Lower leg skin (tissue), 4 donors: ENCODE data around the gene TMEM176A. TPM values are rescaled to one million over a fixed set of nuclear protein-coding genes. Genes with fewer than 3 reads are reported as not detected.

ENCODE experiments used
- DNase-seq, 2 donors: peaks; one replicate each; pipeline ENCODE4 v3.0.0-alpha.2; 2019; ENCODE audit warnings: low spot score in 2 of 2
- H3K4me3 ChIP-seq: fragments of 200-600 bp; sonication (generic); 2 replicates; pipeline ENCODE4 v1.5.1; 2017; ENCODE audit warnings: mild to moderate bottlenecking, low read depth; ENCODE audit not compliant: poor library complexity, severe bottlenecking
- CTCF ChIP-seq, 3 donors: fragments of 450-650 bp; IDR thresholded peaks; one replicate each; pipeline ENCODE4 v1.5.1; 2016; ENCODE audit warnings: antibody characterized with exemption in 3 of 3, mild to moderate bottlenecking in 3 of 3, moderate library complexity in 2 of 3
- POLR2A ChIP-seq, 2 donors: fragments of 450-650 bp; IDR thresholded peaks; one replicate each; pipeline ENCODE4 v1.6.1; 2016 to 2017; ENCODE audit warnings: antibody characterized with exemption in 2 of 2, mild to moderate bottlenecking in 1 of 2, moderate library complexity in 1 of 2
- WGBS, 2 donors: methylation state at CpG; one replicate each; pipeline ENCODE4 v1.1.5; 2018; 5-methylcytosine and 5-hydroxymethylcytosine counted together
- intact Hi-C: fragments of 100-400 bp; cut with DNase I; formaldehyde crosslinking; loops from one replicate; pipeline ENCODE4 v1.15.0; 2023; ENCODE audit warnings: low total_unique reads
- total RNA-seq, 4 donors: library from RNA; depleted of rRNA; stranded (reverse); fragments of >200 nt; gene quantifications; one replicate each; pipeline ENCODE4 v1.1.0, GENCODE V29; 2016

Gene TMEM176A
- total RNA-seq, 4 donors from 2014 or later, result 4.8 to 10.2 (median 9.5) TPM

- intact Hi-C loops, result no loop called here
- DNase-seq, result no peak
- no peak overlapping the region for H3K4me3 ChIP-seq
- 63 to 68% methylated on average over 6 of the region's 6 CpGs for WGBS, 2 donors
- TF ChIP-seq CTCF (IDR thresholded peaks at IDR 0.05), result no peak
- TF ChIP-seq POLR2A (IDR thresholded peaks at IDR 0.05), result no peak
Observed at GRCh38 chr7:150826061-150826849, 25.7 kb downstream of the TMEM176A start.

GRCh38 chr7:150828384-150828783 is 27.8 kb downstream of the TMEM176A start:
- TF ChIP-seq POLR2A (IDR thresholded peaks at IDR 0.05) (no peak), CTCF (IDR thresholded peaks at IDR 0.05) (no peak)
- intact Hi-C loops, result no loop called here
- DNase-seq, result no peak
- no peak overlapping the region for H3K4me3 ChIP-seq
- 85 to 87% methylated on average over 2 of the region's 2 CpGs for WGBS, 2 donors

GRCh38 chr7:150829426-150829825 is 28.9 kb downstream of the TMEM176A start:
- intact Hi-C loops, result no loop called here
- TF ChIP-seq CTCF (IDR thresholded peaks at IDR 0.05), result no peak
- TF ChIP-seq POLR2A (IDR thresholded peaks at IDR 0.05), result no peak

GRCh38 chr7:150830937-150831336 is 30.4 kb downstream of the TMEM176A start:
- TF ChIP-seq POLR2A (IDR thresholded peaks at IDR 0.05), result no peak
- no peak for TF ChIP-seq CTCF (IDR thresholded peaks at IDR 0.05)
- no peak for DNase-seq
- intact Hi-C loops, result no loop called here
- 60 to 79% methylated on average over 1 of the region's 1 CpG for WGBS, 2 donors
- no peak overlapping the region for H3K4me3 ChIP-seq

More at GRCh38 chr7:150829426-150829825, 28.9 kb downstream of the TMEM176A start:
- WGBS, 2 donors, result 40 to 63% methylated on average over 1 of the region's 1 CpG
- no peak for DNase-seq
- H3K4me3 ChIP-seq, result no peak overlapping the region

- no peak for DNase-seq
- WGBS, 2 donors, result 66 to 68% methylated on average over 1 of the region's 1 CpG
- TF ChIP-seq POLR2A (IDR thresholded peaks at IDR 0.05) (no peak), CTCF (IDR thresholded peaks at IDR 0.05) (no peak)
Observed at GRCh38 chr7:150831851-150832250, 31.3 kb downstream of the TMEM176A start.

GRCh38 chr7:150835019-150835418 is 34.5 kb downstream of the TMEM176A start:
- intact Hi-C loops, result no loop called here
- TF ChIP-seq POLR2A (IDR thresholded peaks at IDR 0.05), result no peak
- TF ChIP-seq CTCF (IDR thresholded peaks at IDR 0.05), result no peak
- WGBS, 2 donors, result 78 to 88% methylated on average over 1 of the region's 1 CpG
- DNase-seq, result no peak
- no peak overlapping the region for H3K4me3 ChIP-seq

More at GRCh38 chr7:150831851-150832250, 31.3 kb downstream of the TMEM176A start:
- H3K4me3 ChIP-seq, result no peak overlapping the region
- intact Hi-C loops, result no loop called here
